HCT116 (cell line): Measurements from ENCODE around the gene SF3B5. TPM values are rescaled to one million over a fixed set of nuclear protein-coding genes. Genes with fewer than 3 reads are reported as not detected.

ENCODE experiments used
- ATAC-seq: fragments of 200-7000 bp; cut with Tn5 transposase; 2 replicates; pipeline ENCODE4 v1.9.1; 2020; ENCODE audit warnings: mild to moderate bottlenecking, moderate library complexity
- BruUV-seq: library from RNA; stranded (reverse); fragments of 400-500 nt; replicated peaks from 2 replicates; lab custom pipeline; 2021; lab: Mats Ljungman, UMichigan
- CTCF ChIA-PET: fragments of 300-600 bp; sonication (Branson Sonifier 250); formaldehyde crosslinking; loops from one replicate; lab custom pipeline; 2021; ENCODE audit warnings: antibody characterized with exemption; lab: Charles Lee
- POLR2A ChIA-PET: fragments of 300-600, 350-600 bp; sonication (Branson Sonifier 250); formaldehyde crosslinking; loops from one replicate; lab custom pipeline; 2021; ENCODE audit warnings: antibody characterized with exemption; lab: Charles Lee
- RAD21 ChIA-PET, 2 experiments: fragments of 300-600 bp; sonication (Branson Sonifier 250); formaldehyde crosslinking; loops; one replicate each; lab custom pipeline; 2023; ENCODE audit warnings: low total read pairs in 2 of 2; ENCODE audit not compliant: uncharacterized antibody in 2 of 2, unreplicated experiment in 2 of 2, low non-redundant PET in 1 of 2; lab: Charles Lee
- DNase-seq: peaks from one replicate; pipeline ENCODE4 v3.0.0-alpha.2; 2010; ENCODE audit warnings: low read depth, low spot score
- H2AFZ ChIP-seq: fragments of 200-600 bp; shearing (Covaris generic), sonication (generic); 2 replicates; pipeline ENCODE4 v1.6.1; 2017; ENCODE audit warnings: low read depth, mixed run types, mixed read lengths, antibody characterized with exemption, low read length; ENCODE audit not compliant: poor library complexity, severe bottlenecking
- H3K27ac ChIP-seq: 2 replicates; pipeline ENCODE4 v1.5.1; 2012; ENCODE audit warnings: low read depth, low read length
- H3K27me3 ChIP-seq: fragments of 200-600 bp; sonication (generic); 2 replicates; pipeline ENCODE4 v1.6.1; 2016; ENCODE audit warnings: mixed run types, low read length, mixed read lengths; ENCODE audit not compliant: insufficient read depth
- H3K36me3 ChIP-seq, 2 experiments: fragments of 200-500 bp in 1 of 2; fragments of 200-600 bp in 1 of 2; sonication (Bioruptor generic) in 1 of 2; sonication (generic) in 1 of 2; 2 replicates each; pipeline versions ENCODE4 v1.5.1 to v1.6.1; 2014 to 2016; ENCODE audit warnings: low read length in 2 of 2, inconsistent platforms in 1 of 2, mixed read lengths in 1 of 2, mixed run types in 1 of 2; ENCODE audit not compliant: insufficient read depth in 2 of 2, control insufficient read depth in 1 of 2
- H3K4me1 ChIP-seq, 2 experiments: fragments of 200-600 bp in 1 of 2; sonication (generic) in 1 of 2; 2 replicates each; pipeline versions ENCODE4 v1.5.1 to v1.6.1; 2012 to 2017; ENCODE audit warnings: low read length in 2 of 2, inconsistent platforms in 1 of 2, mild to moderate bottlenecking in 1 of 2, mixed read lengths in 1 of 2, mixed run types in 1 of 2, moderate library complexity in 1 of 2; ENCODE audit not compliant: insufficient read depth in 2 of 2, control insufficient read depth in 1 of 2
- H3K4me2 ChIP-seq: fragments of 200-600 bp; sonication (generic); 2 replicates; pipeline ENCODE4 v1.6.1; 2017; ENCODE audit warnings: mixed run types, low read length, mixed read lengths
- H3K4me3 ChIP-seq, 2 experiments: fragments of 200-600 bp in 1 of 2; sonication (generic) in 1 of 2; replicated peaks in 1 of 2; 2 replicates each; pipeline ENCODE4 v1.5.1; 2011 to 2016; ENCODE audit warnings: low read length in 2 of 2, control low read depth in 1 of 2, low read depth in 1 of 2, mild to moderate bottlenecking in 1 of 2, mixed read lengths in 1 of 2, mixed run types in 1 of 2
- H3K79me2 ChIP-seq: fragments of 200-600 bp; sonication (generic); 2 replicates; pipeline ENCODE4 v1.6.1; 2017; ENCODE audit warnings: mild to moderate bottlenecking, mixed run types, low read length, moderate library complexity, mixed read lengths; ENCODE audit not compliant: insufficient read depth
- H3K9ac ChIP-seq: fragments of 200-600 bp; sonication (generic); 2 replicates; pipeline ENCODE4 v1.6.1; 2016; ENCODE audit warnings: low read length, mixed read lengths
- H3K9me2 ChIP-seq: fragments of 200-600 bp; sonication (generic), shearing (Covaris generic); 2 replicates; pipeline ENCODE4 v1.6.1; 2017; ENCODE audit warnings: mixed run types, mild to moderate bottlenecking, moderate library complexity; ENCODE audit not compliant: insufficient read depth
- H3K9me3 ChIP-seq, 2 experiments: fragments of 200-500 bp in 1 of 2; fragments of 200-600 bp in 1 of 2; sonication (Bioruptor generic) in 1 of 2; sonication (generic) in 1 of 2; 2 replicates each; pipeline ENCODE4 v1.6.1; 2014 to 2017; ENCODE audit warnings: low read length in 2 of 2, mixed read lengths in 2 of 2, inconsistent platforms in 1 of 2, low read depth in 1 of 2, mild to moderate bottlenecking in 1 of 2, mixed run types in 1 of 2, moderate library complexity in 1 of 2; ENCODE audit not compliant: control insufficient read depth in 1 of 2, insufficient read depth in 1 of 2
- H4K20me1 ChIP-seq: fragments of 200-600 bp; sonication (generic), shearing (Covaris generic); 2 replicates; pipeline ENCODE4 v1.6.1; 2017; ENCODE audit warnings: mixed run types, mild to moderate bottlenecking, moderate library complexity; ENCODE audit not compliant: insufficient read depth
- ATF3 ChIP-seq: IDR thresholded peaks from 2 replicates; pipeline ENCODE4 v1.6.1; 2012
- CEBPB ChIP-seq: IDR thresholded peaks from 2 replicates; pipeline ENCODE4 v1.6.1; 2012; ENCODE audit warnings: low read depth
- CTCF ChIP-seq, 3 experiments: fragments of 200-600 bp in 1 of 3; sonication (generic) in 1 of 3; IDR thresholded peaks in 2 of 3; conservative IDR thresholded peaks in 1 of 3; 2 replicates each; pipeline ENCODE4 v1.5.1; 2012 to 2017; ENCODE audit warnings: low read depth in 2 of 3, low read length in 2 of 3, antibody characterized with exemption in 1 of 3, borderline replicate concordance in 1 of 3, control low read depth in 1 of 3, mild to moderate bottlenecking in 1 of 3, mixed read lengths in 1 of 3, mixed run types in 1 of 3, moderate library complexity in 1 of 3; ENCODE audit not compliant: insufficient read depth in 1 of 3
- ELF1 ChIP-seq: IDR thresholded peaks from 2 replicates; pipeline ENCODE4 v1.6.1; 2012; ENCODE audit warnings: low read depth, borderline replicate concordance
- EZH2 ChIP-seq: fragments of 200-600 bp; sonication (generic); IDR thresholded peaks from 2 replicates; pipeline ENCODE4 v1.6.1; 2017; ENCODE audit warnings: antibody characterized with exemption, mixed run types
- FOSL1 ChIP-seq: IDR thresholded peaks from 2 replicates; pipeline ENCODE4 v1.6.1; 2012; ENCODE audit warnings: low read depth
- MAX ChIP-seq: IDR thresholded peaks from 2 replicates; pipeline ENCODE4 v1.6.1; 2012
- POLR2AphosphoS5 ChIP-seq: IDR thresholded peaks from 2 replicates; pipeline ENCODE4 v1.6.1; 2011; ENCODE audit warnings: mild to moderate bottlenecking, low read depth, low read length, moderate library complexity
- REST ChIP-seq: IDR thresholded peaks from 2 replicates; pipeline ENCODE4 v1.6.1; 2012; ENCODE audit warnings: low read depth
- SIN3A ChIP-seq: IDR thresholded peaks from 2 replicates; pipeline ENCODE4 v1.6.1; 2012; ENCODE audit warnings: low read depth
- SP1 ChIP-seq: IDR thresholded peaks from 2 replicates; pipeline ENCODE4 v1.6.1; 2012; ENCODE audit warnings: low read depth
- SRF ChIP-seq: IDR thresholded peaks from 2 replicates; pipeline ENCODE4 v1.6.1; 2012; ENCODE audit warnings: low read depth
- TCF7L2 ChIP-seq: IDR thresholded peaks from 2 replicates; pipeline ENCODE4 v1.7.0; 2011; ENCODE audit warnings: borderline replicate concordance, inconsistent platforms; ENCODE audit not compliant: insufficient read depth, insufficient read length; ENCODE audit errors: extremely low read depth
- YY1 ChIP-seq: IDR thresholded peaks from 2 replicates; pipeline ENCODE4 v1.6.1; 2011; ENCODE audit warnings: low read length, low read depth, moderate library complexity, mild to moderate bottlenecking; ENCODE audit not compliant: insufficient replicate concordance; ENCODE audit errors: extremely low read depth
- ZNF274 ChIP-seq: fragments of 200-500 bp; sonication (Bioruptor generic); IDR thresholded peaks from 2 replicates; pipeline ENCODE4 v1.6.1; 2014; ENCODE audit warnings: mild to moderate bottlenecking, low read depth, low read length, inconsistent platforms
- intact Hi-C: fragments of 100-400 bp; cut with micrococcal nuclease; formaldehyde crosslinking; loops from 2 replicates; pipeline ENCODE4 v1.10.0; 2022
- total RNA-seq: library from RNA; stranded (reverse); gene quantifications from one replicate; pipeline ENCODE4 v1.2.1, GENCODE V29; 2021; ENCODE audit not compliant: unreplicated experiment

SF3B5 gene
- total RNA-seq, 1 experiment from 2014 or later, result 173 TPM

GRCh38 chr6:144077871-144078270 lies 17.5 kb downstream of the SF3B5 start:
- DNase-seq (no peak), ATAC-seq (no peak)
- no peak overlapping the region for H3K4me2 ChIP-seq
- intact Hi-C loops, result no loop called here
- ChIA-PET RAD21 (no interaction called here), POLR2A (no interaction called here), CTCF (no interaction called here)
- H3K27ac ChIP-seq, result no peak overlapping the region
- no peak overlapping the region for H3K4me3 ChIP-seq
- H2AFZ ChIP-seq, result no peak overlapping the region
- H3K4me1 ChIP-seq, result no peaks in the 10 kb centered on the region
- H3K36me3 ChIP-seq, result no peaks in the 10 kb centered on the region
- no peaks in the 10 kb centered on the region for H4K20me1 ChIP-seq
- no peak overlapping the region for H3K9ac ChIP-seq
- BruUV-seq, result no TSS peak
- H3K9me3 ChIP-seq, result no peaks in the 10 kb centered on the region
- H3K9me2 ChIP-seq, result no peaks in the 10 kb centered on the region
- no peaks in the 10 kb centered on the region for H3K79me2 ChIP-seq
- TF ChIP-seq FOSL1 (no peak), POLR2AphosphoS5 (no peak), MAX (no peak), ELF1 (no peak), SIN3A (no peak), CEBPB (no peak), SRF (no peak), EZH2 (no peak), ATF3 (no peak)
- no peaks in the 10 kb centered on the region for H3K27me3 ChIP-seq

GRCh38 chr6:144075875-144076274 lies 19.5 kb downstream of the SF3B5 start:
- no peaks in the 10 kb centered on the region for H3K4me1 ChIP-seq
- no peaks in the 10 kb centered on the region for H3K27me3 ChIP-seq
- no TSS peak for BruUV-seq
- no peaks in the 10 kb centered on the region for H4K20me1 ChIP-seq
- POLR2A ChIA-PET, result no interaction called here
- H3K4me2 ChIP-seq, result no peak overlapping the region
- intact Hi-C loops, result no loop called here
- H3K9me2 ChIP-seq, result no peaks in the 10 kb centered on the region
- H2AFZ ChIP-seq, result no peak overlapping the region
- no peak overlapping the region for H3K9ac ChIP-seq
- no peak overlapping the region for H3K27ac ChIP-seq
- ATAC-seq, result no peak
- CTCF ChIA-PET, result no interaction called here
- RAD21 ChIA-PET, result no interaction called here
- no peak for DNase-seq
- H3K4me3 ChIP-seq, result no peak overlapping the region
- H3K9me3 ChIP-seq, result no peaks in the 10 kb centered on the region
- no peaks in the 10 kb centered on the region for H3K79me2 ChIP-seq
- H3K36me3 ChIP-seq, result no peaks in the 10 kb centered on the region
- TF ChIP-seq MAX, result no peak
- TF ChIP-seq FOSL1, result no peak
- TF ChIP-seq CTCF (IDR thresholded peaks at IDR 0.05 in 2 of 3, conservative IDR thresholded peaks at IDR 0.05 in 1 of 3; ENCODE audit: borderline replicate concordance in 1 of 3, insufficient read depth in 1 of 3, low read depth in 2 of 3, low read length in 2 of 3), result no peak
- TF ChIP-seq REST, result no peak
- no peak for TF ChIP-seq SIN3A
- no peak for TF ChIP-seq SP1
- no peak for TF ChIP-seq ZNF274
- no peak for TF ChIP-seq TCF7L2
- TF ChIP-seq POLR2AphosphoS5, result no peak
- TF ChIP-seq YY1, result no peak
